ENCODE data around the gene ZIC5. TPM values are rescaled to one million over a fixed set of nuclear protein-coding genes. Genes with fewer than 3 reads are reported as not detected.

ZIC5 gene
- total and polyA plus RNA-seq, 2 of the 13 experiments (the other 11 are each of a cell fraction or from before 2014, with no cell fraction given) = 0.02 to 0.07 TPM

DNA sequence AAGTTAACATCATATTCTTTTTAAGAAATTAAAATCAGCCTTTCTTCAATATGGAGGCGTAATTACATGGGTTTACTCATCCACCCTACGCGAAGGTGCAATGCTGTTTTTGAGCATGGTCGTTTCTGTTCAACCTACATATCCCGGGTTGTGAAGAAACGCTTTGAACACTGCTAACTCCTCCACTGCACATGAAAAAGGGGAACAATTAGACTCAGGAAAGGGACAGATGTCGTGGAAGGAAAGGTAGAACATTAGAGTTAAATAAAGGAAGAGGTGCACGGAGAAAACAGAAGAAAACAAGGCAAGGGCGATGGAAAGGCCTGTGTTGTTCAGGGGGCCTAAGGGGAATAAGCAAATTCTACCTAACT lies 4.1 kb downstream of the ZIC5 start:
- H3K4me3 ChIP-seq (replicated peaks in 1 of 3; ENCODE audit: insufficient read depth in 1 of 3, low read depth in 2 of 3, low read length in 3 of 3) = no peak overlapping the region
- no TSS peak for BruUV-seq (replicated peaks)
- POLR2A ChIA-PET = no interaction called here
- WGBS (ENCODE audit: low lambda C conversion rate) = 74% methylated on average over 9 of the region's 9 CpGs
- no peak overlapping the region for H3K9ac ChIP-seq (ENCODE audit: insufficient read depth, low read depth, low read length)
- peaks cover 7% of the 10 kb centered on the region; the same call in 1 of the 2 replicates for H3K4me1 ChIP-seq (ENCODE audit: insufficient read depth, low read length)
- CTCF ChIA-PET (ENCODE audit: low intra/inter-chr PET ratio, low total read pairs) = no interaction called here
- no peaks in the 10 kb centered on the region for H3K36me3 ChIP-seq (replicated peaks in 1 of 2; ENCODE audit: control insufficient read depth in 1 of 2, insufficient read depth in 2 of 2, low read length in 2 of 2)
- no peak overlapping the region for H2AFZ ChIP-seq (ENCODE audit: low read length)
- in situ Hi-C loops (cut with HindIII; ENCODE audit: extremely low pct_ligation_motif_present, low pct_unique_long_range_greater_than_20kb) (no loop called here), intact Hi-C loops (cut with micrococcal nuclease; ENCODE audit: unreplicated experiment) (no loop called here)
- FAIRE-seq (no peak), ATAC-seq (no peak), DNase-seq (ENCODE audit: low spot score) (no peak)
- H3K27ac ChIP-seq (ENCODE audit: extremely low read length, insufficient read depth, low read length) = no peak overlapping the region
- no peaks in the 10 kb centered on the region for H4K20me1 ChIP-seq (ENCODE audit: insufficient read depth, low read length)
- H3K9me3 ChIP-seq (ENCODE audit: low read length) = no peaks in the 10 kb centered on the region
- H3K4me2 ChIP-seq (ENCODE audit: low read depth, low read length) = no peak overlapping the region
- H3K27me3 ChIP-seq (ENCODE audit: control insufficient read depth in 1 of 2, insufficient read depth in 2 of 2, low read length in 2 of 2) = peaks cover 9 to 17% of the 10 kb centered on the region in 2 experiments
- no peaks in the 10 kb centered on the region for H3K79me2 ChIP-seq (ENCODE audit: insufficient read depth, low read length)
- TF ChIP-seq, protein P1, sequence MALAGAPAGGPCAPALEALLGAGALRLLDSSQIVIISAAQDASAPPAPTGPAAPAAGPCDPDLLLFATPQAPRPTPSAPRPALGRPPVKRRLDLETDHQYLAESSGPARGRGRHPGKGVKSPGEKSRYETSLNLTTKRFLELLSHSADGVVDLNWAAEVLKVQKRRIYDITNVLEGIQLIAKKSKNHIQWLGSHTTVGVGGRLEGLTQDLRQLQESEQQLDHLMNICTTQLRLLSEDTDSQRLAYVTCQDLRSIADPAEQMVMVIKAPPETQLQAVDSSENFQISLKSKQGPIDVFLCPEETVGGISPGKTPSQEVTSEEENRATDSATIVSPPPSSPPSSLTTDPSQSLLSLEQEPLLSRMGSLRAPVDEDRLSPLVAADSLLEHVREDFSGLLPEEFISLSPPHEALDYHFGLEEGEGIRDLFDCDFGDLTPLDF (CRISPR knock-in tag; IDR thresholded peaks at IDR 0.05) = no peak
- TF ChIP-seq, protein P2, sequence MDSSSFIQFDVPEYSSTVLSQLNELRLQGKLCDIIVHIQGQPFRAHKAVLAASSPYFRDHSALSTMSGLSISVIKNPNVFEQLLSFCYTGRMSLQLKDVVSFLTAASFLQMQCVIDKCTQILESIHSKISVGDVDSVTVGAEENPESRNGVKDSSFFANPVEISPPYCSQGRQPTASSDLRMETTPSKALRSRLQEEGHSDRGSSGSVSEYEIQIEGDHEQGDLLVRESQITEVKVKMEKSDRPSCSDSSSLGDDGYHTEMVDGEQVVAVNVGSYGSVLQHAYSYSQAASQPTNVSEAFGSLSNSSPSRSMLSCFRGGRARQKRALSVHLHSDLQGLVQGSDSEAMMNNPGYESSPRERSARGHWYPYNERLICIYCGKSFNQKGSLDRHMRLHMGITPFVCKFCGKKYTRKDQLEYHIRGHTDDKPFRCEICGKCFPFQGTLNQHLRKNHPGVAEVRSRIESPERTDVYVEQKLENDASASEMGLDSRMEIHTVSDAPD (CRISPR knock-in tag; IDR thresholded peaks at IDR 0.05) = no peak
- TF ChIP-seq, protein P3, sequence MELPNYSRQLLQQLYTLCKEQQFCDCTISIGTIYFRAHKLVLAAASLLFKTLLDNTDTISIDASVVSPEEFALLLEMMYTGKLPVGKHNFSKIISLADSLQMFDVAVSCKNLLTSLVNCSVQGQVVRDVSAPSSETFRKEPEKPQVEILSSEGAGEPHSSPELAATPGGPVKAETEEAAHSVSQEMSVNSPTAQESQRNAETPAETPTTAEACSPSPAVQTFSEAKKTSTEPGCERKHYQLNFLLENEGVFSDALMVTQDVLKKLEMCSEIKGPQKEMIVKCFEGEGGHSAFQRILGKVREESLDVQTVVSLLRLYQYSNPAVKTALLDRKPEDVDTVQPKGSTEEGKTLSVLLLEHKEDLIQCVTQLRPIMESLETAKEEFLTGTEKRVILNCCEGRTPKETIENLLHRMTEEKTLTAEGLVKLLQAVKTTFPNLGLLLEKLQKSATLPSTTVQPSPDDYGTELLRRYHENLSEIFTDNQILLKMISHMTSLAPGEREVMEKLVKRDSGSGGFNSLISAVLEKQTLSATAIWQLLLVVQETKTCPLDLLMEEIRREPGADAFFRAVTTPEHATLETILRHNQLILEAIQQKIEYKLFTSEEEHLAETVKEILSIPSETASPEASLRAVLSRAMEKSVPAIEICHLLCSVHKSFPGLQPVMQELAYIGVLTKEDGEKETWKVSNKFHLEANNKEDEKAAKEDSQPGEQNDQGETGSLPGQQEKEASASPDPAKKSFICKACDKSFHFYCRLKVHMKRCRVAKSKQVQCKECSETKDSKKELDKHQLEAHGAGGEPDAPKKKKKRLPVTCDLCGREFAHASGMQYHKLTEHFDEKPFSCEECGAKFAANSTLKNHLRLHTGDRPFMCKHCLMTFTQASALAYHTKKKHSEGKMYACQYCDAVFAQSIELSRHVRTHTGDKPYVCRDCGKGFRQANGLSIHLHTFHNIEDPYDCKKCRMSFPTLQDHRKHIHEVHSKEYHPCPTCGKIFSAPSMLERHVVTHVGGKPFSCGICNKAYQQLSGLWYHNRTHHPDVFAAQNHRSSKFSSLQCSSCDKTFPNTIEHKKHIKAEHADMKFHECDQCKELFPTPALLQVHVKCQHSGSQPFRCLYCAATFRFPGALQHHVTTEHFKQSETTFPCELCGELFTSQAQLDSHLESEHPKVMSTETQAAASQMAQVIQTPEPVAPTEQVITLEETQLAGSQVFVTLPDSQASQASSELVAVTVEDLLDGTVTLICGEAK (IDR thresholded peaks at IDR 0.05) = no peak
- TF ChIP-seq, protein P3 (CRISPR knock-in tag; IDR thresholded peaks at IDR 0.05) = no peak
- TF ChIP-seq, protein P4, sequence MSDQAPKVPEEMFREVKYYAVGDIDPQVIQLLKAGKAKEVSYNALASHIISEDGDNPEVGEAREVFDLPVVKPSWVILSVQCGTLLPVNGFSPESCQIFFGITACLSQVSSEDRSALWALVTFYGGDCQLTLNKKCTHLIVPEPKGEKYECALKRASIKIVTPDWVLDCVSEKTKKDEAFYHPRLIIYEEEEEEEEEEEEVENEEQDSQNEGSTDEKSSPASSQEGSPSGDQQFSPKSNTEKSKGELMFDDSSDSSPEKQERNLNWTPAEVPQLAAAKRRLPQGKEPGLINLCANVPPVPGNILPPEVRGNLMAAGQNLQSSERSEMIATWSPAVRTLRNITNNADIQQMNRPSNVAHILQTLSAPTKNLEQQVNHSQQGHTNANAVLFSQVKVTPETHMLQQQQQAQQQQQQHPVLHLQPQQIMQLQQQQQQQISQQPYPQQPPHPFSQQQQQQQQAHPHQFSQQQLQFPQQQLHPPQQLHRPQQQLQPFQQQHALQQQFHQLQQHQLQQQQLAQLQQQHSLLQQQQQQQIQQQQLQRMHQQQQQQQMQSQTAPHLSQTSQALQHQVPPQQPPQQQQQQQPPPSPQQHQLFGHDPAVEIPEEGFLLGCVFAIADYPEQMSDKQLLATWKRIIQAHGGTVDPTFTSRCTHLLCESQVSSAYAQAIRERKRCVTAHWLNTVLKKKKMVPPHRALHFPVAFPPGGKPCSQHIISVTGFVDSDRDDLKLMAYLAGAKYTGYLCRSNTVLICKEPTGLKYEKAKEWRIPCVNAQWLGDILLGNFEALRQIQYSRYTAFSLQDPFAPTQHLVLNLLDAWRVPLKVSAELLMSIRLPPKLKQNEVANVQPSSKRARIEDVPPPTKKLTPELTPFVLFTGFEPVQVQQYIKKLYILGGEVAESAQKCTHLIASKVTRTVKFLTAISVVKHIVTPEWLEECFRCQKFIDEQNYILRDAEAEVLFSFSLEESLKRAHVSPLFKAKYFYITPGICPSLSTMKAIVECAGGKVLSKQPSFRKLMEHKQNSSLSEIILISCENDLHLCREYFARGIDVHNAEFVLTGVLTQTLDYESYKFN (CRISPR knock-in tag; conservative IDR thresholded peaks at IDR 0.05) = no peak
- TF ChIP-seq FOXA1 (IDR thresholded peaks at IDR 0.05) (no peak), FOXA1 (CRISPR knock-in tag; IDR thresholded peaks at IDR 0.05) (no peak)
- TF ChIP-seq, protein P5, sequence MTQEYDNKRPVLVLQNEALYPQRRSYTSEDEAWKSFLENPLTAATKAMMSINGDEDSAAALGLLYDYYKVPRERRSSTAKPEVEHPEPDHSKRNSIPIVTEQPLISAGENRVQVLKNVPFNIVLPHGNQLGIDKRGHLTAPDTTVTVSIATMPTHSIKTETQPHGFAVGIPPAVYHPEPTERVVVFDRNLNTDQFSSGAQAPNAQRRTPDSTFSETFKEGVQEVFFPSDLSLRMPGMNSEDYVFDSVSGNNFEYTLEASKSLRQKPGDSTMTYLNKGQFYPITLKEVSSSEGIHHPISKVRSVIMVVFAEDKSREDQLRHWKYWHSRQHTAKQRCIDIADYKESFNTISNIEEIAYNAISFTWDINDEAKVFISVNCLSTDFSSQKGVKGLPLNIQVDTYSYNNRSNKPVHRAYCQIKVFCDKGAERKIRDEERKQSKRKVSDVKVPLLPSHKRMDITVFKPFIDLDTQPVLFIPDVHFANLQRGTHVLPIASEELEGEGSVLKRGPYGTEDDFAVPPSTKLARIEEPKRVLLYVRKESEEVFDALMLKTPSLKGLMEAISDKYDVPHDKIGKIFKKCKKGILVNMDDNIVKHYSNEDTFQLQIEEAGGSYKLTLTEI (CRISPR knock-in tag; conservative IDR thresholded peaks at IDR 0.05) = no peak
